K562 (cell line): Measurements from ENCODE around the gene DDHD1.
"Not testable (repeated sequence)": the region's sequence is repeated elsewhere in the genome, so short reads cannot be mapped to it uniquely, and the experiment has no call there.

Experiments
- CBX2 ChIP-seq: fragments of 200-600 bp; sonication (generic); IDR thresholded peaks from one replicate; pipeline ENCODE4 v1.6.1; 2012; ENCODE audit warnings: mild to moderate bottlenecking, low read length, inconsistent platforms; ENCODE audit not compliant: insufficient read depth, poor library complexity, severe bottlenecking
- NBN ChIP-seq: fragments of 450-650 bp; IDR thresholded peaks from 2 replicates; pipeline ENCODE4 v1.6.1; 2016; ENCODE audit warnings: low read depth, mild to moderate bottlenecking
- POLR2A ChIP-seq: fragments of 450-650 bp; conservative IDR thresholded peaks from 2 replicates; pipeline ENCODE4 v1.6.1; 2016
- TAF7 ChIP-seq: fragments of 450-650 bp; IDR thresholded peaks from 2 replicates; pipeline ENCODE4 v1.6.1; 2016; ENCODE audit warnings: missing genetic modification characterization, missing compliant biosample characterization
- ZNF174 ChIP-seq: fragments of 250-450 bp; sonication (Bioruptor Pico); IDR thresholded peaks from 2 replicates; pipeline ENCODE4 v1.4.0; 2020; ENCODE audit warnings: mild to moderate bottlenecking
- TF ChIP-seq, protein P1 (sequence below), 3 experiments: IDR thresholded peaks in 2 of 3; conservative IDR thresholded peaks in 1 of 3; 2 replicates each; pipeline ENCODE4 v1.5.1; 2011 to 2012; ENCODE audit warnings: low read length in 3 of 3, mild to moderate bottlenecking in 3 of 3, control low read depth in 2 of 3, improper control_type of control experiment in 1 of 3, inconsistent platforms in 1 of 3, low read depth in 1 of 3, mixed read lengths in 1 of 3, moderate library complexity in 1 of 3; ENCODE audit not compliant: insufficient read depth in 2 of 3
- TF ChIP-seq, protein P2 (sequence below): sonication (generic); formaldehyde crosslinking; IDR thresholded peaks from 2 replicates; pipeline ENCODE4 v1.8.0; 2022; ENCODE audit warnings: mild to moderate bottlenecking, missing genetic modification reagents
- TF ChIP-seq, protein P3 (sequence below): sonication (generic); formaldehyde crosslinking; IDR thresholded peaks from 2 replicates; pipeline ENCODE4 v1.8.0; 2022; ENCODE audit warnings: mild to moderate bottlenecking, low read depth, missing genetic modification reagents

DNA sequence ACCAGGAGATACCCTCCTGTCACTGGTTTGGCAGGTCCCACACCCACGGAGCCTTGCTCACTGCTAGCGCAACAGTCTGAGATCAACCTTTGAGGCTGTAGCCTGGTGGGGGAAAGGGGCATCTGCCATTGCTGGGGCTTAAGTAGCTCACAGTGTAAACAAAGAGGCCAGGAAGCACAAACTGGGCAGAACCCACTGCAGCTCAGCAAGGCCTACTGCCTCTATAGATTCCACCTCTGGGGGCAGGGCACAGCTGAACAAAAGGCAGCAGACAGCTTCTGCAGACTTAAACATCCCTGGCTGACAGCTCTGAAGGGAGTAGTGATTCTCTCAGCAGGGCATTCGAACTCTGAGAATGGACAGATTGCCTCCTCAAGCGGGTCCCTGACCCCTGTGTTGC is 35.6 kb downstream of the DDHD1 start:
- TF ChIP-seq POLR2A; CBX2; NBN; TAF7 (tag); ZNF174: not testable (repeated sequence)
- TF ChIP-seq, protein P1, sequence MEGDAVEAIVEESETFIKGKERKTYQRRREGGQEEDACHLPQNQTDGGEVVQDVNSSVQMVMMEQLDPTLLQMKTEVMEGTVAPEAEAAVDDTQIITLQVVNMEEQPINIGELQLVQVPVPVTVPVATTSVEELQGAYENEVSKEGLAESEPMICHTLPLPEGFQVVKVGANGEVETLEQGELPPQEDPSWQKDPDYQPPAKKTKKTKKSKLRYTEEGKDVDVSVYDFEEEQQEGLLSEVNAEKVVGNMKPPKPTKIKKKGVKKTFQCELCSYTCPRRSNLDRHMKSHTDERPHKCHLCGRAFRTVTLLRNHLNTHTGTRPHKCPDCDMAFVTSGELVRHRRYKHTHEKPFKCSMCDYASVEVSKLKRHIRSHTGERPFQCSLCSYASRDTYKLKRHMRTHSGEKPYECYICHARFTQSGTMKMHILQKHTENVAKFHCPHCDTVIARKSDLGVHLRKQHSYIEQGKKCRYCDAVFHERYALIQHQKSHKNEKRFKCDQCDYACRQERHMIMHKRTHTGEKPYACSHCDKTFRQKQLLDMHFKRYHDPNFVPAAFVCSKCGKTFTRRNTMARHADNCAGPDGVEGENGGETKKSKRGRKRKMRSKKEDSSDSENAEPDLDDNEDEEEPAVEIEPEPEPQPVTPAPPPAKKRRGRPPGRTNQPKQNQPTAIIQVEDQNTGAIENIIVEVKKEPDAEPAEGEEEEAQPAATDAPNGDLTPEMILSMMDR (IDR thresholded peaks at IDR 0.05 in 2 of 3, conservative IDR thresholded peaks at IDR 0.05 in 1 of 3; ENCODE audit: insufficient read depth in 2 of 3, low read depth in 1 of 3, low read length in 3 of 3), result not testable (repeated sequence)
- TF ChIP-seq, protein P2, sequence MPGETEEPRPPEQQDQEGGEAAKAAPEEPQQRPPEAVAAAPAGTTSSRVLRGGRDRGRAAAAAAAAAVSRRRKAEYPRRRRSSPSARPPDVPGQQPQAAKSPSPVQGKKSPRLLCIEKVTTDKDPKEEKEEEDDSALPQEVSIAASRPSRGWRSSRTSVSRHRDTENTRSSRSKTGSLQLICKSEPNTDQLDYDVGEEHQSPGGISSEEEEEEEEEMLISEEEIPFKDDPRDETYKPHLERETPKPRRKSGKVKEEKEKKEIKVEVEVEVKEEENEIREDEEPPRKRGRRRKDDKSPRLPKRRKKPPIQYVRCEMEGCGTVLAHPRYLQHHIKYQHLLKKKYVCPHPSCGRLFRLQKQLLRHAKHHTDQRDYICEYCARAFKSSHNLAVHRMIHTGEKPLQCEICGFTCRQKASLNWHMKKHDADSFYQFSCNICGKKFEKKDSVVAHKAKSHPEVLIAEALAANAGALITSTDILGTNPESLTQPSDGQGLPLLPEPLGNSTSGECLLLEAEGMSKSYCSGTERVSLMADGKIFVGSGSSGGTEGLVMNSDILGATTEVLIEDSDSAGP (CRISPR knock-in tag), result not testable (repeated sequence)
- TF ChIP-seq, protein P3, sequence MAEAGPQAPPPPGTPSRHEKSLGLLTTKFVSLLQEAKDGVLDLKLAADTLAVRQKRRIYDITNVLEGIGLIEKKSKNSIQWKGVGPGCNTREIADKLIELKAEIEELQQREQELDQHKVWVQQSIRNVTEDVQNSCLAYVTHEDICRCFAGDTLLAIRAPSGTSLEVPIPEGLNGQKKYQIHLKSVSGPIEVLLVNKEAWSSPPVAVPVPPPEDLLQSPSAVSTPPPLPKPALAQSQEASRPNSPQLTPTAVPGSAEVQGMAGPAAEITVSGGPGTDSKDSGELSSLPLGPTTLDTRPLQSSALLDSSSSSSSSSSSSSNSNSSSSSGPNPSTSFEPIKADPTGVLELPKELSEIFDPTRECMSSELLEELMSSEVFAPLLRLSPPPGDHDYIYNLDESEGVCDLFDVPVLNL, result not testable (repeated sequence)
